ENCODE measurements around the gene KRT35.
"Not testable (repeated sequence)": the region's sequence is repeated elsewhere in the genome, so short reads cannot be mapped to it uniquely, and the experiment has no call there.

The KRT35 gene

DNA sequence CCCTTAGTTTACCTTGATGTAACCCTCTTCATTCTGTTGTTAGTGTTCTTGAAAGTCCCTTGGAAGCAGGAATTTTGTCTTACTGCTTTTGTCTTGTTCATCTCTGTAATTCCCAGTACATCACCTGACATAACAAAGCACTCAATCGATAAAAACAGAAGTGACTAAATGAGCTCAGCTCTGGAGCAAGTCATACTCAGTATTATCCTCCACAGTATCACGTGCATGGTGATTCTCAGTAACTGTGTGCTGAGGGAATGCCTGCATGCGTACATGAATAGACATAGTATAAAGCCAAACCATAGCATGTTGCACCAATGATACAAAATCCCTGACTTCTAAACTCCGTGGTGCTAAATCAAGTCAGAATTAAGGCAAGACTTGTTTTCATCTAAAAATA lies 47.4 kb downstream of the KRT35 start:
- no peak overlapping the region for H3K27ac ChIP-seq (ENCODE audit: low read depth, low read length)
- H3K9me2 ChIP-seq (replicated peaks; ENCODE audit: control insufficient read depth, low read length) = no peaks in the 10 kb centered on the region
- no peak overlapping the region for H3K4me3 ChIP-seq (ENCODE audit: low read length)
- no peaks in the 10 kb centered on the region for H3K79me2 ChIP-seq (ENCODE audit: control insufficient read depth, low read length)
- no peaks in the 10 kb centered on the region for H3K4me1 ChIP-seq (ENCODE audit: control insufficient read depth, low read length)
- TF ChIP-seq, protein P1, sequence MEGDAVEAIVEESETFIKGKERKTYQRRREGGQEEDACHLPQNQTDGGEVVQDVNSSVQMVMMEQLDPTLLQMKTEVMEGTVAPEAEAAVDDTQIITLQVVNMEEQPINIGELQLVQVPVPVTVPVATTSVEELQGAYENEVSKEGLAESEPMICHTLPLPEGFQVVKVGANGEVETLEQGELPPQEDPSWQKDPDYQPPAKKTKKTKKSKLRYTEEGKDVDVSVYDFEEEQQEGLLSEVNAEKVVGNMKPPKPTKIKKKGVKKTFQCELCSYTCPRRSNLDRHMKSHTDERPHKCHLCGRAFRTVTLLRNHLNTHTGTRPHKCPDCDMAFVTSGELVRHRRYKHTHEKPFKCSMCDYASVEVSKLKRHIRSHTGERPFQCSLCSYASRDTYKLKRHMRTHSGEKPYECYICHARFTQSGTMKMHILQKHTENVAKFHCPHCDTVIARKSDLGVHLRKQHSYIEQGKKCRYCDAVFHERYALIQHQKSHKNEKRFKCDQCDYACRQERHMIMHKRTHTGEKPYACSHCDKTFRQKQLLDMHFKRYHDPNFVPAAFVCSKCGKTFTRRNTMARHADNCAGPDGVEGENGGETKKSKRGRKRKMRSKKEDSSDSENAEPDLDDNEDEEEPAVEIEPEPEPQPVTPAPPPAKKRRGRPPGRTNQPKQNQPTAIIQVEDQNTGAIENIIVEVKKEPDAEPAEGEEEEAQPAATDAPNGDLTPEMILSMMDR (IDR thresholded peaks at IDR 0.05; ENCODE audit: low read depth, low read length, poor library complexity, severe bottlenecking) = no peak
- TF ChIP-seq EZH2phosphoT487 (IDR thresholded peaks at IDR 0.05; ENCODE audit: borderline replicate concordance, low read length) = no peak
- H3K4me2 ChIP-seq (ENCODE audit: low read length) = no peak overlapping the region
- peaks cover 14% of the 10 kb centered on the region for H3K27me3 ChIP-seq (ENCODE audit: control insufficient read depth, low read length)
- no peaks in the 10 kb centered on the region for H4K20me1 ChIP-seq (ENCODE audit: control insufficient read depth, insufficient read depth, low read depth, low read length)
- no peaks in the 10 kb centered on the region for H3F3A ChIP-seq (ENCODE audit: control insufficient read depth, insufficient read depth)
- H3K9me3 ChIP-seq (ENCODE audit: control insufficient read depth, insufficient read depth, low read length) = no peaks in the 10 kb centered on the region
- no peaks in the 10 kb centered on the region for H3K36me3 ChIP-seq (ENCODE audit: control insufficient read depth, low read length)

DNA sequence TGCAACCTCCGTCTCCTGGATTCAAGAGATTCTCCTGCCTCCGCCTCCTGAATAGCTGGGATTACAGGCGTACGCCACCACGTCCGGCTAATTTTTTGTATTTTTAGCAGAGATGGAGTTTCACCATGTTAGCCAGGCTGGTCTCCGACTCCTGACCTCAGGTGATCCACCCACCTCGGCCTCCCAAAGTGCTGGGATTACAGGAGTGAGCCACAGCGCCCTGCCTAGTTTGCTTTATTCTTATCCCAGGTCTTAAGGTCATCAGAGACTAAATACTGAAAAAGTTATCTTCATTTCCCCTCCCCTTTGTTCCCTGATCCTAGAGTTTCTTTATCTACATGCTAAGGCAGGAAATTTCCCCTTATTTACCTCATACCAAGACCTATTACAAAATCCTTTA lies 50.6 kb downstream of the KRT35 start:
- H3K4me1 ChIP-seq (ENCODE audit: control insufficient read depth, low read length); H3F3A ChIP-seq (ENCODE audit: control insufficient read depth, insufficient read depth); H3K9me2 ChIP-seq (replicated peaks; ENCODE audit: control insufficient read depth, low read length); H4K20me1 ChIP-seq (ENCODE audit: control insufficient read depth, insufficient read depth, low read depth, low read length); H3K4me2 ChIP-seq (ENCODE audit: low read length); H3K36me3 ChIP-seq (ENCODE audit: control insufficient read depth, low read length); H3K4me3 ChIP-seq (ENCODE audit: low read length); H3K9me3 ChIP-seq (ENCODE audit: control insufficient read depth, insufficient read depth, low read length); H3K27ac ChIP-seq (ENCODE audit: low read depth, low read length); H3K79me2 ChIP-seq (ENCODE audit: control insufficient read depth, low read length); H3K27me3 ChIP-seq (ENCODE audit: control insufficient read depth, low read length): not testable (repeated sequence)

DNA sequence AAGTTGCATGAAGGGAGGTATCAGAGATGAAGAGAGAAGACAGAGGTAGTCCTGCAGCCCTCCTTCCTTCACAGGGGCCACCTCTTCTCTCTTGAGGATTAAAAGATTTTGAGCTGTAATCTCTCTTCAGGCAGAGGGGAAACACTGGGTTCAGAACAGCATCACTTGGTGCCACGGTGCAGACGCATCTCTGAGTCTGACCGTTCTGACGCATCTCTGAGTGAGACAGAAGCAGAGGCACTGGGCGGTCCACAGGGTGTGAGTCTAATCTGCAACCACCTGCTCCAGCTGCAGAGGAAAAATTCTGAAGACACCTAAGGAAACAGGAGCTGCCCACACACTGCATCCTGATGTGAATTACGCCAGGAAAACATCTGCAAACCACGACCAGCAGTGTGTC lies 51.3 kb downstream of the KRT35 start:
- no peak overlapping the region for H3K27ac ChIP-seq (ENCODE audit: low read depth, low read length)
- no peak for TF ChIP-seq EZH2phosphoT487 (IDR thresholded peaks at IDR 0.05; ENCODE audit: borderline replicate concordance, low read length)
- TF ChIP-seq, protein P1 (IDR thresholded peaks at IDR 0.05; ENCODE audit: low read depth, low read length, poor library complexity, severe bottlenecking) = no peak
- H3K9me3 ChIP-seq (ENCODE audit: control insufficient read depth, insufficient read depth, low read length) = no peaks in the 10 kb centered on the region
- no peak overlapping the region for H3K4me3 ChIP-seq (ENCODE audit: low read length)
- H4K20me1 ChIP-seq (ENCODE audit: control insufficient read depth, insufficient read depth, low read depth, low read length) = no peaks in the 10 kb centered on the region
- no peaks in the 10 kb centered on the region for H3K4me1 ChIP-seq (ENCODE audit: control insufficient read depth, low read length)
- no peak overlapping the region for H3K4me2 ChIP-seq (ENCODE audit: low read length)
- 0 out of 2 replicates have a peak, but pooled peaks cover 3% of the 10 kb centered on the region for H3K27me3 ChIP-seq (ENCODE audit: control insufficient read depth, low read length)
- H3K79me2 ChIP-seq (ENCODE audit: control insufficient read depth, low read length) = no peaks in the 10 kb centered on the region
- no peaks in the 10 kb centered on the region for H3K9me2 ChIP-seq (replicated peaks; ENCODE audit: control insufficient read depth, low read length)
- H3K36me3 ChIP-seq (ENCODE audit: control insufficient read depth, low read length) = no peaks in the 10 kb centered on the region
- H3F3A ChIP-seq (ENCODE audit: control insufficient read depth, insufficient read depth) = no peaks in the 10 kb centered on the region

DNA sequence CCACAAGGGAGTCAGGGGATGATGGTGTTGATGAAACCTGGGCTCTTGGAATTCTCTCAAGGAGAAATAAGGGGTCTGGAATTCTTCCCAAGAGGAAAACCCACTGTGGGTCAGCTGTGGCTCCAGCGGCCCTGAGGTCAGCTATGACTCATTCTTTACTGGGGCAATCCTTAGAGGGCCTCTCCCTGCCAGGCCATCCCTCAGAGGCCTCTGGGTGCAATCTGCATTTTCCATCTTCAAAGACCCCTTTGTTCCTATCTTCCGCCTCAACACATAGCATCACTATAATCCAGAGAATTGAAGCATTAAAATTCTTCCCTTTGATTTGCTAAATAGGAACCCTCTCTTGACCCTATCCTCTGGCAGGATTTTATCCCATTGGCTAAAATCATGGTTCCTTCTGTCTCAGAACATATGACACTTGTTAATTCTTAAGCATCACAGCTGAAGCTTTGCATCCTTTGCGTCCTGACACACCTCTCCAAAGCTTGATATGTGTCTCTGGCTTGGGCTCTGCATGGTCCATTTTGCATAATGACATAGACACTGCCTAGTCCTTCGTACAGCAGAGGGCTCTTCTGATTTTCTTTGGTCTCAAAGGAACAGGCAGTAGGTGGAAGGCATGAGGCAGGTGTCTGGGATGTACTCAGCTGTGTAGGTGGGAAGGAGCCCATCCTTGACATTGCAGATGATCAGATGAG lies 52.2 kb downstream of the KRT35 start:
- H3K36me3 ChIP-seq (ENCODE audit: control insufficient read depth, low read length) = no peaks in the 10 kb centered on the region
- no peaks in the 10 kb centered on the region for H3F3A ChIP-seq (ENCODE audit: control insufficient read depth, insufficient read depth)
- H3K9me3 ChIP-seq (ENCODE audit: control insufficient read depth, insufficient read depth, low read length) = no peaks in the 10 kb centered on the region
- no peaks in the 10 kb centered on the region for H3K79me2 ChIP-seq (ENCODE audit: control insufficient read depth, low read length)
- no peak overlapping the region for H3K27ac ChIP-seq (ENCODE audit: low read depth, low read length)
- no peak overlapping the region for H3K4me3 ChIP-seq (ENCODE audit: low read length)
- H3K9me2 ChIP-seq (replicated peaks; ENCODE audit: control insufficient read depth, low read length) = no peaks in the 10 kb centered on the region
- TF ChIP-seq, protein P1 (IDR thresholded peaks at IDR 0.05; ENCODE audit: low read depth, low read length, poor library complexity, severe bottlenecking) = no peak
- no peak for TF ChIP-seq EZH2phosphoT487 (IDR thresholded peaks at IDR 0.05; ENCODE audit: borderline replicate concordance, low read length)
- no peaks in the 10 kb centered on the region for H4K20me1 ChIP-seq (ENCODE audit: control insufficient read depth, insufficient read depth, low read depth, low read length)
- no peak overlapping the region for H3K4me2 ChIP-seq (ENCODE audit: low read length)
- H3K27me3 ChIP-seq (ENCODE audit: control insufficient read depth, low read length) = no peaks in the 10 kb centered on the region
- H3K4me1 ChIP-seq (ENCODE audit: control insufficient read depth, low read length) = no peaks in the 10 kb centered on the region

All from DOHH2 (cell line).